ENCODE measurements around the gene BCL11B.
"Not testable (repeated sequence)": the region's sequence is repeated elsewhere in the genome, so short reads cannot be mapped to it uniquely, and the experiment has no call there.

BCL11B gene

DNA sequence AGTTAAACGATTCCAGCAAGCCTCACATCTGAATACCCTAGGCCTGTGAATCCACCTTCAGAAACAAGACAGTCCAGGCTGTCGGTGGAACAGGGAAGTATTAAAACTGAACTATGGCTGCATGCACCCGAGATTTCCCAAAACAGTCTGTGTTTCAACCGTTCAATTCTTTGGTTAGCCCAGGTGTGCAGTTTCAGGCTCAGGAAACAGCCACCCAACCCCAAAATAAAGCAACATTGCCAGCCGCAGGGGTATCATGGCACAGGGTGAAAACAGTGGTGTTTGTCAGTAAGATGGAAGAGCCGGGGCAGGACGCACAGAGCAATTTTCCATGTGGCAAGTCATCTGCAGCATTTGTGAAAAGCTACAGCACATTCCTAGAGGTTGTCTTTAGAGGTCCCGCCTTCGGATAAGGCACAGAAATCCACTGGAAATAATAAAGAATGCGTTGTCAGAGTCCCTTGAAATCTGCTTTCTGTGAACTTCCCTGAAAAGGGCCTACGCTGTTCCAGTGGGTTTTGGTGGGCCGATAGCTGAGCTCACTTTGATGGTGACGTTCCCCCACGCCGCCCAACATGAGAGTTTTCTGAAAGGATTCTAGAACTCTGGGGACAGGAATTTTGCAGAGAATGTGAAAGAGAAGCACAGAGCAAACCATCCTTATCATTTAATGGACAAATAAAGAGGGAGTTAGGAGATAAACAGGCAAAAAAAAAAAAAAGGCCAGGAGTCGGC lies 84.9 kb downstream of the BCL11B start:
- TF ChIP-seq, protein P1, sequence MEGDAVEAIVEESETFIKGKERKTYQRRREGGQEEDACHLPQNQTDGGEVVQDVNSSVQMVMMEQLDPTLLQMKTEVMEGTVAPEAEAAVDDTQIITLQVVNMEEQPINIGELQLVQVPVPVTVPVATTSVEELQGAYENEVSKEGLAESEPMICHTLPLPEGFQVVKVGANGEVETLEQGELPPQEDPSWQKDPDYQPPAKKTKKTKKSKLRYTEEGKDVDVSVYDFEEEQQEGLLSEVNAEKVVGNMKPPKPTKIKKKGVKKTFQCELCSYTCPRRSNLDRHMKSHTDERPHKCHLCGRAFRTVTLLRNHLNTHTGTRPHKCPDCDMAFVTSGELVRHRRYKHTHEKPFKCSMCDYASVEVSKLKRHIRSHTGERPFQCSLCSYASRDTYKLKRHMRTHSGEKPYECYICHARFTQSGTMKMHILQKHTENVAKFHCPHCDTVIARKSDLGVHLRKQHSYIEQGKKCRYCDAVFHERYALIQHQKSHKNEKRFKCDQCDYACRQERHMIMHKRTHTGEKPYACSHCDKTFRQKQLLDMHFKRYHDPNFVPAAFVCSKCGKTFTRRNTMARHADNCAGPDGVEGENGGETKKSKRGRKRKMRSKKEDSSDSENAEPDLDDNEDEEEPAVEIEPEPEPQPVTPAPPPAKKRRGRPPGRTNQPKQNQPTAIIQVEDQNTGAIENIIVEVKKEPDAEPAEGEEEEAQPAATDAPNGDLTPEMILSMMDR (IDR thresholded peaks at IDR 0.05; ENCODE audit: control insufficient read depth, insufficient read depth, low read depth, low read length, missing control alignments), result no peak
- no peak overlapping the region for H3K4me3 ChIP-seq (ENCODE audit: control insufficient read depth, low read depth, low read length)
- DNase-seq (ENCODE audit: low read depth), result no peak

DNA sequence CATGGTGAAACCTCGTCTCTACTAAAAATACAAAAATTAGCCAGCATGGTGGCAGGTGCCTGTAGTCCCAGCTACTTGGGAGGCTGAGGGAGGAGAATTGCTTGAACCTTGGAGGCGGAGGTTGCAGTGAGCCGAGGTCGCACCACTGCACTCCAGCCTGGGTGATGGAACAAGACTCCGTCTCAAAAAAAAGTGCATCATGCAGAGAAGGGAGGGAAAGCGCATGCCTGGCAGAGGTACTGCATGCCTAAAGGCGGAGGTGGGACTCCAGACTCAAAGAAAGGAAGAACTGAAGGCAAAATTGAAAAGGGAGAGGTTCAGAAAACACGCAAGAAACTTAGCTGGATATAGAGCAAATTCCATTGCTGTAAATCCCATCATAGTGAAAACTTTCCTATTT lies 85.7 kb downstream of the BCL11B start:
- H3K4me3 ChIP-seq (ENCODE audit: control insufficient read depth, low read depth, low read length); DNase-seq (ENCODE audit: low read depth): not testable (repeated sequence)

DNA sequence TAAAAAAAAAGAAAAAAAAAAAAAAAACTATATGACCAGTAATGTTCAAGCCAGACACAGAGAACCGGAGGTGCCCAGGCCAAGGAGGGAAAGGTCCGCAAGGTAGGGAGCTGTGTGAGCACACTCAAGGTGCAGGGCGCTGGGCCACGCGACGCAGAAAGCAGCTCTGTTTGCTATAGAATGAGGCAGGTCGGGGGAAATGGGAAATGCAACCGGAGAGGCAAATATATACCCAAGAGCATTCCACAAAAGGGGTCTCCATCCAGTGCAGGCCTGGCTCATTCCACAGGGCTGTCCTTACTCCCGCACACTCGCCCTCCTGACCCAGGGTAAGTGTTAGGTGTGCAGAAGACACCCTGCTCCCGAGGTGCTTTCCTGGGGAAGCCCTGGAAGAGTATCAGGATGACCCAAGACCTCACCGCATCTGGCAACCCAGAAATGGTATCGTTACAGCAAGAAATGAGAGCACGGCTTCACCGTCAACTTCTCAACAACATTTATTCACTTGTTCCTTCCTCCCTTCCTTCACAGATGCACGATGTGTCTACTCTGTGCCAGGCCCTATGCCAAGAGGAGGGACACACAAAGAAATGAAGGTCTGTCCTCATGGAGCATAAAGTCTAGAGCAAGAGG lies 86.4 kb downstream of the BCL11B start:
- H3K4me3 ChIP-seq (ENCODE audit: control insufficient read depth, low read depth, low read length), result no peak overlapping the region
- DNase-seq (ENCODE audit: low read depth), result no peak
- TF ChIP-seq, protein P1 (IDR thresholded peaks at IDR 0.05; ENCODE audit: control insufficient read depth, insufficient read depth, low read depth, low read length, missing control alignments), result no peak

DNA sequence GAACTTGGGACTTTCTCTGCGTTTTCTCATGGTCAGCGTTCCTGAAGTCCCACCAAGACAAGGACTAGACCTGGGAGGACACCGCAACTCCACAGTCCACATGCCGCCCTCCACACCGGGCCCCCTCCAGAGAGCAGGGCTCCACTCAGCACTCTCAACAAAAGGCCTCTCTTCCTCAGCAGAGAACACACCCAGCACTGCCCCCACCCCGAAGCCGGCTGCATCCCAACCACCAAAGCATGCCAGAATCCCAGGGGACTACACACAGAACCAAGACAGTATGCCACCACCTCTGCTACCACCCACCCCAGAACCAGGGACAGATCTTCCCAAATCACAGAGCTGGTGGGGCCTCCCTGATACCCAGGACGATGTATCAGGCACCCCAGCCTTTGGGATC lies 88.3 kb downstream of the BCL11B start:
- DNase-seq (ENCODE audit: low read depth), result no peak
- TF ChIP-seq, protein P1 (IDR thresholded peaks at IDR 0.05; ENCODE audit: control insufficient read depth, insufficient read depth, low read depth, low read length, missing control alignments), result no peak

GRCh38 chr14:99183311-99183710 lies 88.7 kb downstream of the BCL11B start:
- no peak for DNase-seq (ENCODE audit: low read depth)
- H3K4me3 ChIP-seq (ENCODE audit: control insufficient read depth, low read depth, low read length), result no peak overlapping the region
- TF ChIP-seq, protein P1 (IDR thresholded peaks at IDR 0.05; ENCODE audit: control insufficient read depth, insufficient read depth, low read depth, low read length, missing control alignments), result no peak

More for the DNA sequence above, 88.3 kb downstream of the BCL11B start:
- no peak overlapping the region for H3K4me3 ChIP-seq (ENCODE audit: control insufficient read depth, low read depth, low read length)

GRCh38 chr14:99182548-99183250 lies 89.3 kb downstream of the BCL11B start:
- TF ChIP-seq, protein P1 (IDR thresholded peaks at IDR 0.05; ENCODE audit: control insufficient read depth, insufficient read depth, low read depth, low read length, missing control alignments), result no peak
- DNase-seq (ENCODE audit: low read depth), result no peak
- H3K4me3 ChIP-seq (ENCODE audit: control insufficient read depth, low read depth, low read length), result no peak overlapping the region
